Stimulated activated CD4-positive, alpha-beta T cell treated with anti-CD3 and anti-CD28 coated beads, Interleukin-1b, Interleukin-23, amount 100 ng/mL, for 4 hours (primary cell): ENCODE results near the gene LRFN2.

Experiments used
- DNase-seq, 2 donors: peaks; one replicate each; pipeline ENCODE4 v3.0.0-alpha.2; 2020; ENCODE audit warnings: low read depth in 2 of 2

LRFN2 gene

DNA sequence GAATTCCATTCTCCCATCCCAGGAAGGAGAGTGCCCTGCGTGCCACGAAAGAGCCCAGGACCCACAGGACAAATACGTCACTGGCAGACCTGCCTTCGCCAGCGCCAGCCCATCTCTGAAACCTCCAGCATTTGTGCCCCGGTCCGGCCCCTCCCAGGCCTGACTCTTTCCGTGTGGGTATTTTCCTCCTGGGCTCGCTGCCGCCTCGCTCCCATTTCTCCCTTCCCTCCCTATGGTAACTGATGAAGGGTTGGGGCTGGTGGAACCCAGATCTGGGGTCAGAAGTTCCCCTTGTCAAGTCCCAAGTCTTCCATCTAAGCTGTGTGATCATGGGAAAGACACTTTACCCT, 208.5 kb downstream of the LRFN2 start:
- DNase-seq, result no peak

DNA sequence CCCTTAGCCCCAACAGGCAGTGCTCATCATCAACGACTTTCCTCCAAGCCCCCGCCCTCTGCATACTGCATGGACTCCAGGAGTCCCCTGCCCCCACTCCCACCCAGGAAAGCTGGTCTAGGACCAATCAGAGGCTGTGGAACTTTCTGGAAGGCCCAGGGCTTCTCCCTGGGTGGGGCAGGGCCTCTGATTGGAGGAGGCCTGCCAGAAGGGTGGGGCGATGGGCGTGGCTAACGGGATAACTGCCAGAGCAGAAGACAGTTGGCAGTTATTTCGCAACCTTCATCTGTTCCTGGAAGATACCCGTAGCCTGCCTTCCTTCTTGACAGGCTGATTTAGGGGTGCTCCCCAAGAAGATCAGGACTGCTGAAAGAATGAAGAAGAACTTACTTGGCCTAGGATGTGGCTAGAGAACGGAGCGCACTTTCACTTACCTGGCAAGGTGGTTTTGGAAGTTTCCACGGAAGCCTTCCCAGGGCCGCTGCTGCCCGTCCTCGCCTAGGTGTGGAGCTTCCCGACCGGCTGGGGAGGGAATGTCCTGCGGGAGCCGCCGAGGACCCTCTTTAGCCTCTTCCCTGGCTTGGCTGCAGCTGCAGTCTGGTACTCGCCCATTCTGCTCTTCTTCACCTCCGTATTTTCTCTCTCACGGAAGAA, 209.0 kb downstream of the LRFN2 start:
- DNase-seq, result no peak

DNA sequence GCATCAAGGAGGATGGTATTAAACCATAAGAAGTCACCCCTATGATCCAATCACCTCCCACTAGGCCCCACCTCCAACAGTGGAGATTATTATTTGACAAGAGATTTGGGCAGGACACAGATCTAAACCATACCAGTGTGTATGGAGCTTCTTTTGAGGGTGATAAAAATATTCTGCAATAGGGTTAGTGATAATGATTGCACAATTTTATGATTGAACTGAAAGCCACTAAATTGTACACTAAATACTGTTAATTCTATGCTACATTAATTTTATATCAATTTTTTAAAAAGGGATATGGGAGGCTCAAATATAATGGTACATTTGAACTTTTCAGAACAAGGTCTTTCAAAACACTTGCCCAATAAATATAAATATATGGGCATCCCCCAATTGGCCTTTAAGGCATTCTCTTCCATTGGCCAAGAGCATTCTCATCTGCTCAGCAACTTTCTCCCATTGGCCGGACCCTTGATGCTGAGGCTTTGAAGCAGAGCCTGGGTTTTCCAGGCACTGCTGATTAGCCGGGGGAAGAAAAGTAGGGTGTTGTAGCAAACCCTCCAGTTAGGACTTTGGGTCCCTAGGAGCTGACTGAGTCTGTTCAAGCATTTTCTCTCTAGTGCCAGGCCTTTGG, 209.9 kb downstream of the LRFN2 start:
- DNase-seq, result no peak

DNA sequence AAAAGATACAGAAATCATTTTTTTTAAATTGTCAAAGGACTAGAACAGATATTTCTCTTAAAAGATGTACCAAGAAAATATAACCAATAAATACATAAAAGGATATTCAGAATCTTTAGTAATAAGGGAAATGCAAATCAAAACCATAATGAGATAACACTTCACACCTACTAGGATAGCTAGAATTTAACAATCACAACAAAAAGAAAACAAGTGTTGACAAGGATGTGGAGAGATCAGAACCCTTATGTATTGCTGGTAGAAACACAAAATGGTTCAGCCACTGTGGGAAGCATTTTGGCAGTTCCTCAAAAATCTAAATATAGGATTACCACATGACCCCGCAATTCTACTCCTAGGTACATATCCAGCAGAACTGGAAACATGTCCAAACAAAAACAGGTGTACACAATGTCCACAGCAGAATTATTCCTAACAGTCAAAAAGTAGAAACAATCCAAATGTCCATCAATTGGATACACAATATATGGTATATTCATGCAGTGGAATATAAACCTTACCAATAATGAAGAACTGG, 211.0 kb downstream of the LRFN2 start:
- DNase-seq, result no peak

DNA sequence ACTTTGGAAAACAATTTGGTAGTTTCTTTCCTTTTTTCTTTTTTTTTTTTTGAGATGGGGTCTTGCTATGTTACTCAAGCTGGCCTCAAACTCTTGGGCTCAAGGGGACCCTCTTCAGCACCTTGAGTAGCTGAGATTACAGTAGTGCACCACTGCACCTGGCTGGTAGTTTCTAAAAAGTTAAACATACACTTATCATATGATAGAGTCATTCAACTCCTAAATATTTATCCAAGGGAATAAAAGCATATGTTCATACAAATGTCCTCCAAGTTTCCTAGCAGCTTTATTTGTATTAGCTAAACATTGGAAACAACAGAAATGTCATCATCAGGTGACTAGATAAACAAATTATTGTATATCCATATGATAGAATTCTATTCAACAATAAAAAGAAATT, 213.9 kb downstream of the LRFN2 start:
- DNase-seq, result no peak

DNA sequence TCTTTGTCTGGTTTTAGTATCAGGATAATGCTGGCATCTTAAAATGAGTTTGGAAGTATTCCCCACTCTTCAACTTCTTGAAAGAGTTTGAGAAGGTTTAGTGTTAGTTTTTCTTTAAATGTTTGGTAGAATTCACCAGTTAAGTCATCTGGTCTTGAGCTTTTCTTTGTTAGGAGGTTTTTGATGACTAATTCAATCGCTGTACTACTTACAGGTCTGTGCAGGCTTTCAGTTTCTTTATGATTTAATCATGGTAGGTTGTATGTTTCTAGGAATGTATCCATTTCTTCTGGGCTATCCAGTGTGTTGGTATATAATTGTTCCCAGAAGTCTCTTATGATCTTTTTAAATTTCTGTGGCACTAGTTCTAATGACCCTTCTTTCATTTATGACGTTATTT, 215.5 kb downstream of the LRFN2 start:
- no peak for DNase-seq

DNA sequence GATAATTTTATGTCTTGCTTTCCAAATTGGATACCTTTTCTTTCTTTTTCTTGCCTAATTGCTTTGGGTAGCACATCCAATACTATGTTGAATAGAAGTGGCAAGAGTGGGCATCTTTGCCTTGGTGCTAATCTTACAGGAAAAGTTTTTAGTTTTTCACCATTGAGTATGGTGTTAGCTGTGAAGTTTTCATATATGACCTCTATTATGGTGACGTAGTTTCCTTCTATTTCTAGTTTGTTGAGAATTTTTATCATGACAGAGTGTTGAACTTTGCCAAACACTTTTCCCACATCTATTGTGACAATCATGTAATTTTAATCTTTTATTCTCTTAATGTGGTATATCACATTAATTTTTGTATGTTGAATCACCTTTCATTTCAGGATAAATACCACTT, 216.1 kb downstream of the LRFN2 start:
- no peak for DNase-seq

DNA sequence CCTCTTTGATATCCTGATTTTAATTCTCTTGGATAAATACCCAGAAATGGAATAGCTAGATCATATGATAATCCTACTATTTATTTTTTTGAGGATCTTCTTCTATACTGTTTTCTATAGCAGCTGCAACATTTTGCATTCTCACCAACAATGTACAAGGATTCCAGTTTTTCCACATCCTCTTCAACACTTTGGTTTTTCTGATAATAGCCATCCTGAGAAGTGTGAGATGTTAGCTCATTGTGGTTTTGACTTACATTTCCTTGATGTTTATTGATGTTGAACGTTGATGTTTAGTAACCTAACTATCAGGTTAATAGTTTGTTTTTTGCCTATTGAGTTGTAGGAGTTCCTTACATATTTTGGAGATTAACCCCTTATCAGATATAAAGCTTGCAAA, 217.3 kb downstream of the LRFN2 start:
- no peak for DNase-seq

DNA sequence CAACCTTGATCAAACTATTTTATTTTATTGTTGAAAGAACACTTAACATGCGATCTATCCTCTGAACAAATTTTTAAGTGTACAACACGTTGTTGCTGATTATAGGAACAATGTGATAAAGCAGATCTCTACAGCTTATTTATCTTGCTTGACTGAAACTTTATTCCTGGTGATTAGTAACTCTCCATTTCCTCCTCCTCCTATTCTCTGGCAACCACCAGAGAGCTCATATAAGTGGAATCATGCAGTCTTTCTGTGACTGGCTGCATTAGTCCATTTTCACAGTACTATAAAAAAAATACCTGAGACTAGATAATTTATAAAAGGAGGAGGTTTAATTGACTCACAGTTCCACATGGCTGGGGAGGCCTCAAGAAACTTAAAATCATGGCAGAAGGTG, 218.1 kb downstream of the LRFN2 start:
- DNase-seq, result no peak

DNA sequence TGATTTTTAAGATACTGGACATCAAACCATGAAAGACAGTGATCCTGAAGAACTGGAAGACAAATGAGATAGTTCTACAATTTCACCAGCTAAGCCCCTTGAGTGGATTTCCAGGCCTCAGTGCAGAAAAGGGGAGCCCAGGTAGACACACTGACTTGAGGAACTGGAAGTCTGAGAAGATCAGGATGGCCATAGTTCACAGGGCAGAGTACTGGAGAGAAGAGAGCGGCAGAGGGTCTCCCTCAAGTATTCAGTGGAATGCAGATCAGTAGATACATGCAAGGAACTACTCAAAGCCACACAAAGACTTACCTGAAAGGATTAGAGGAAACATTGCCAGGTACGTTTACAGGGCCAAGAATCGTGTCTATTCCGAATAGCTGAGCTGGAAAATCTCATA, 224.3 kb downstream of the LRFN2 start:
- no peak for DNase-seq

DNA sequence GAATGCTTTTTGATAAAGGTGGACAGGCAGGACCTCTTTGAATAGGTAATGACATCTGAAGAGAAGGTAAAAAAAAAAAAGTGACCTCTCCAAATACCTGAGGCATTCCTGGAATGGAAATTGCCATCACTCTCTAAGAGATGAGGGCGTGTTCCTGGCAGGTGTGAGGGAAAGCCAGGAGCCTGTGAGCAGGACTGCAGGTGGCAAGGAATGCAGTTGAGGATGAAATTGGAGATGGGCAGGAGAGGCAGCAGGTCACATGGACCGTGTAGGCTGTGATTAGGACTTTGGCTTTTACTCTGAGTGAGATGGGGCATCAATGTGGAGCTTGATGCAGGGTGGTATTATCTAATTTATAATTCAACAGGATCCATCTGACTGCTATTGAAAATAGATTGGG, 227.4 kb downstream of the LRFN2 start:
- no peak for DNase-seq

DNA sequence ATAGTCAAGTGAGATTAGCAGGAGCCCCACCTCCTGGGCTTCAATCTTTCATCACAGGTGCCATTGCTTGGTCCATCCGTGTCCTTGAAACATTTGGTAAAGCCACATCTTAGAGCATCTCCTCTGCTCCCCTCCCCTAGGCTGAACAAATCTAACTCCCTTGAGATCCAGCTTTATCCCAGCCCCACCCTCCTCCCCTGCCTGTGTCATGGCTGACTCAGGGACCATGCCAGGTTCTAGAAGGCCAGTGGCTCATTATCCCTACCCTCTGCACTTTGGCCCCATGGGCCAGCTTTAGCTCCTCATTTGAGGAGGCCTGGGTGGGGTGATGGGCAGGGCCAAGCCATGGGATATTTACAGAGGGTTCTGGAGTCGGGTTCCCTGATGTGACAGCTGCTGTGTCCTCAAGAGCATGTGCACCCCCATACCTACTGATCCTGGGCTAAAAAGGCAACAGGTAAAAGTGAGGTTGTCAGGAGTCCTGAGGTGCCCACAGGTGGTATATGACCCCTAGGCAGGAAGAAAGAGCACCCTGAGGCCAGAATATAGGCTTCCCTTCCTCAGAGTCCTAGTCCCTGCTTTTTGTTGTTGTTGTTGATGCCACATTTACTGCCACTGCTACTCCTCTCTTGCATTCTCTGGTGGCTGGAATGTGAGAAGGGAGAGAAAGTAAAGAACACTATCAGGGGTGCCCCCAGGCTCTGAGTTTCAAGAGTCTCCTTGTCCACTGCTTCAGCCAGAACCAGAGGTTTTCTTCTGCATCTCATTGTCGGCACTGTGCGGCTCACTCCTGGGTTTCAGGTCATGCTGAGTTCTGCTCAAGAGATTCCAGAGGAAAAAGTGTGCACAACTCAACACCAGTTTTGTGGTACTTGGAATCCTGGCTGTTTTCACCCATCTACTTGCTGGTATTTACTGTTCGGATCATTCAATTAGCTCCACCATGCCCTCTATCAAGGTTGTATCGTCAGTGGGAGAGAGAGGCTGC, 228.4 kb downstream of the LRFN2 start:
- no peak for DNase-seq

DNA sequence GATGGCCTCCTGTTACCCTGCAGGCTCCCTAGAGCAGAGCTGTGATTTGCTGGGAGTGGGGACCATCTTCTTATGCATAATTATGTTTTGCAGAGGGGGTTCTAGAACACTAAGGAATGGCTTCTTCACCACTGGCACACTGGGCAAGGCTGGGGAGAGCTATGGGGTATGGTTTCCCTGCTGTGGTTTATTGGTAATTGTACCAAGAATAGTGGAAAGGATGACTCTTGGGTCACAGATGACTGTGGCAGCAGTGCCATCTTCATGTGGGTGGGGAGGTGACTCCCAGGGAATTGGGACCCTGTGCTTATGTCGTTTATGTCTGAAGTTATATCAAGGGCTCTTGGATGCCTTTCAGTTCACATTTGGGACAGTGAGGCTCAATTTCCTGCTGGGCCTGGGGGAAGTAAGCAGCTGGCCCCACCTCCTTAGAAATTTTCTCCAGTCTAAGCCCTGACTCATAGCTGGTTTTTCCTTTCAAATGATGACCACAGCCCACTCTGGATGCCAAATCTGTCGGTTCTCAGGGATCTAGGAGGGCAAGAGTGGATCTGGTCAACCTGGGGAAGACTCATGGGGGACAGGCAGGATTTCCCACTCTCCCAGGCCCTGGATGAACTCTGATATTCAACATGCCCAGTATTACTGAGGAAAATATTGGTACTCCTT, 230.8 kb downstream of the LRFN2 start:
- DNase-seq, result no peak

DNA sequence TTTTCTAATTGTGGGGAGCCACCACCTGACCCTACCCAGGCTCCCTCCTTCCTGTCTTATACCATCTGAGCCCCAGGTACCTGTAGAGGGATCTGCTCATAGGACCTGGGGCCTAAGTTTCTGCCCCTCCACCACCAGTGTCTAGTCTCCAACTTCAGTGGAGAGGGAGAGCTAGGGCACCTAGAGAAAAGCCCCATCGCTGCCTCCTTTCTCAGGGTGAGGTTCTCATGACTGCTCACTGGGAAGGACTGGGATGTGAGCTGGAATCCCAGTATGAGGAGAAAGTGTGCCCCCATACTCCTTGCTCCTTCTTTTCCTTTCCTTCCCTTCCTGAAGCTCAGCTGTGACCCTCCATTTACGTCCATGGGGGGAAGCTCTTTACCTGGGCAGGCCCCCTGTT, 231.6 kb downstream of the LRFN2 start:
- DNase-seq, result no peak

DNA sequence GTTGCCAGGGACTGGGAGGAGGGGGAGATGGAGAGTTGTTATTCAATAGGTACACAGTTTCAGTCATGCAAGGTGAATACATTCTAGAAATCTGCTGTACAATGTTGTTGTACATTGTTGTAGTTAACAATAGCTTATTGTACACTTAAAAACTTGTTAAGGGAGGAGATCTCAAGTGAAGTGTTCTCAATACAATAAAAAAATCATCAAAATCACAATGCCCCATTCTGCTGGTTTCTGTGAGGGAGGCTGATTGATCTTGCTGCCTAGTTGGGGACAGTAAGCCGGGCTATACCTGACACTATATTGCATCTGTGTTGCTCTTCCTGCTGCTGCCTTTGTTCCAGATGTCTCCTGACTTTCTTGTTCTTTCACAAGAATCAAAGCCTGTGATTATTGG, 232.1 kb downstream of the LRFN2 start:
- DNase-seq, result no peak

DNA sequence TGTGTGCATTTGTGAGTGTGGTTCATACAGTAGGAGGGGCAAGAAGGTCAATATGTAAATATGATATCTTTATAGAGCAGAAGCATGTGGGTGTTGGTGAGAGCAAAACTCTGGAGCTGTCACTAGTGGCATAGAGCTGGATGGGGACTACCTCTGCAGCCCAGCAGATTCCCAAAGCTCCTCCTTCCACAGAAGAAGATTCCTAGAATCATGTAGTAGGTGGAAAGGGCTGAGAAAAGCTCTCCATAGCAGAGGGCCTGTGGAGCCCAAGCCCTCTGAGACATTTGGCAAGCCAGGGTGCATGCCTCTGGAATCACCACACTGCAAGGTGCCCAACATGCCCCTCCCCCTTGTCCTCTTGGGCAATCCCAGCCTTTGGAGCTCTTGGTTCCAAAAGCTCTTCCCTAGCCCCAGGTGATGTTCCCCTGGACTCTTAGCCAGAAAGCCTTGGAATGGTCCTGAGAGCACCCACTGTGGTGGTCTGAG, 233.2 kb downstream of the LRFN2 start:
- no peak for DNase-seq

DNA sequence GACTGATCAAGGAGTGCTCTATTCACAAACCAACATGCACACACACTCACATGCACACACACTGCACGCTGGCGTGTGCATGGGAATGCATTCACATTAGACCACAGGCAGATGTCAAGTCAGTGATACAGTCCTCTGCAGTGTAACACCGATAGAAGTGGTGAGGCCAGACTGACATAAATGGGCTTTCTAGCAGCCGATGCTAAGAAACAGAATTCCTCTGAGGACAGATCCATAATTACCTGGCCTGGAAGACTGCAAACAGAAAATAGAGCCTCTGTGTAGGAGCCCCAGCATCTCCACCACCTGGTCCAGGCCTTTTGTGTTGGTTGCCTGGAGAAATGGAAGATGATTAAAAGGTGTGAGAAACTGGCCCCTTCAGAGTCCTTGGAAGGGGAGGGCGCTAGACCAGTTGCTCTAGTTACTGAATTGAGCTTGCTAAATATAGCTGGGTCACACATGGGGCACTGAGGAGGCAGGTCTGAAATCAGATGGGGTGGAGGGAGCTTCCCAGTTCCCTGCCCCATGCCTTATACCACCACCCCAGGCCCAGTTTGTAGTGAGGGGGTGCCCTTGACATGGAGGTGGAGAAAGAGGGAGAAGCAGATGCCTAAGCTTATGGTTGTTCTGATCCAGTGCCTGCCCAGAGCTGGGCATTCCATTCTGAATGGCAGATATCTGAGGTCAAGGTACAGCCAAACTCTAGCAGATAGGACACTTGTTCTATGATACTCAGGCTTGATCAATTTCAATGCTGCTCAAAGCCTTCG, 233.8 kb downstream of the LRFN2 start:
- DNase-seq, result no peak

DNA sequence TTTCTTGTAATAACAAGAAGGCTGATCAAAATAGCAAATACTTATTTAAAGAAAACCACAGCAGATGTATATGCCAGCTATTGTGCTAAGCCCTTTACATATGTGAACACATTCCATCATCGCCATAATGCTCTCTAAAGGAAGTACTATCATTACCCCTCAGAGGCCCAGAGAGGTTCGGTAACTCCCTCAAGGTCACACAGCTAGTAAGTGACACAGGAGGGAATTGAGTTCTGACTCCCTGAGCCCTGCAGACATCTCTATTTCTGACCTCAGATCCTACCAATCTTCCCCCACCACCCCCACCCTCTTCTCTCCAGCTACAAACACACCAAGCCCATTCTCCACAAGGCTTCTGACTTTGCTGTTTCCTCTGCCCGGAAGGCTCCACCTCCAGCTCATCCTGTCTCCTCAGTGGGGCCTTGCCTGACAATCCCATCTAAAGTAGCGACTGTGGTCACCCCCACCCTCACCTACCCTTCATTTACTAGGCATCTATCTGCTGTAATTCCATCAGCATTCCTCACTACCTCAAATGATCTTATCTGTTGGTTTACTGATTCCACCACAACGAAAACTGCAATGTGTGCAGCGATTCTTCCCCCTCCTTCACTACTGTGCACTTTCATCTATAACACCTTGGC, 234.5 kb downstream of the LRFN2 start:
- DNase-seq, result no peak

DNA sequence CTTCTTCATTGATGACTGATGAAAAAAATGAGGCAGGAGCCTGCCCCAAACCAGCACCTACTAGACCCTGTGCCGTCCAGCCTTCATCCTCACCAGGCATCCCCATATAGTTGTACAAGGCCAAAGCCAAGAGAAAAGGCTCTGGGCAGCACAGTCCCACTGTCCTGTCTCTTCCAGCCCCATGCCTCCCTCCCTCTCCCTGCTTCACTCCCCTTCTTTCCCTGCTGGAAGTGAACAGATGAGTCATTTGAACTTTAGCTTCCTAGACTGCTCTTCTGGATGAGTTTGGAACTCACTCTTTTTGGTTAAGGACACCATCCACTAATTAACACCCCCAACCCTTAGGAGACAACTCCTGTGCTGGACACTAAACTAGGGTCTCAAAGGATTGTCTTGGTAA, 235.2 kb downstream of the LRFN2 start:
- DNase-seq, result no peak

DNA sequence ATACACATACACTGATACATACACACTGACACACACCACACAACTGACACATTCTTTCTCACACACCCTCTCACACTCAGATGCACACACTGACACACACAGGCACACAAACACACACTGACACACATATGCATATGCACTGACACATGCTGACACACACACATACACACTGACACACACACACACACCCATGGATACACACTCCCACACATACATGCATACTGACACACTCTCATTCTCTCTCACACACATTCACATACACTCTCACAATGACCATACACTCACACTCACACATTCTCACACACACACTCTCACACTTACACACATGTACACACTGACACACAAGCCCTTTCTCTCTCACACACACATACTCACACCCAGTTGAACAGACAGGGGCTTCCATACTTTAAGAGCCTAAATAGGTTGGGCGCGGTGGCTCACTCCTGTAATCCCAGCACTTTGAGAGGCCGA, 236.4 kb downstream of the LRFN2 start:
- DNase-seq, result no peak
